IMR-90 (cell line): ENCODE data around the gene PNKP.

Experiments used
- BHLHE40 ChIP-seq: fragments of 150-350 bp; IDR thresholded peaks from 2 replicates; pipeline ENCODE4 v1.6.1; 2016; ENCODE audit warnings: mild to moderate bottlenecking, low read depth, low read length
- CEBPB ChIP-seq: IDR thresholded peaks from 2 replicates; pipeline ENCODE4 v1.6.1; 2012; ENCODE audit warnings: low read depth, low read length, improper control_type of control experiment
- CTCF ChIP-seq: conservative IDR thresholded peaks from 2 replicates; pipeline ENCODE4 v1.5.1; 2012; ENCODE audit warnings: mild to moderate bottlenecking, low read depth, low read length, improper control_type of control experiment
- POLR2A ChIP-seq: IDR thresholded peaks from 2 replicates; pipeline ENCODE4 v1.6.1; 2012; ENCODE audit warnings: mild to moderate bottlenecking, low read depth, low read length

- TF ChIP-seq CTCF (no peak), POLR2A (no peak), BHLHE40 (no peak), CEBPB (no peak)
Observed at GRCh38 chr19:49811328-49811727, 56.0 kb downstream of the PNKP start.
